GM19452 (cell line): Measurements from ENCODE around the gene C1QTNF5.
A peak's percentile ranks its signal among the peaks of the same experiment; 100 is the strongest.
"Not testable (repeated sequence)": the region's sequence is repeated elsewhere in the genome, so short reads cannot be mapped to it uniquely, and the experiment has no call there.

Experiments used
- ATAC-seq: cut with Tn5 transposase; IDR thresholded peaks from one replicate; pipeline ENCODE4 v1.9.1; 2021; ENCODE audit not compliant: unreplicated experiment

C1QTNF5 gene, protein sequence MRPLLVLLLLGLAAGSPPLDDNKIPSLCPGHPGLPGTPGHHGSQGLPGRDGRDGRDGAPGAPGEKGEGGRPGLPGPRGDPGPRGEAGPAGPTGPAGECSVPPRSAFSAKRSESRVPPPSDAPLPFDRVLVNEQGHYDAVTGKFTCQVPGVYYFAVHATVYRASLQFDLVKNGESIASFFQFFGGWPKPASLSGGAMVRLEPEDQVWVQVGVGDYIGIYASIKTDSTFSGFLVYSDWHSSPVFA

DNA sequence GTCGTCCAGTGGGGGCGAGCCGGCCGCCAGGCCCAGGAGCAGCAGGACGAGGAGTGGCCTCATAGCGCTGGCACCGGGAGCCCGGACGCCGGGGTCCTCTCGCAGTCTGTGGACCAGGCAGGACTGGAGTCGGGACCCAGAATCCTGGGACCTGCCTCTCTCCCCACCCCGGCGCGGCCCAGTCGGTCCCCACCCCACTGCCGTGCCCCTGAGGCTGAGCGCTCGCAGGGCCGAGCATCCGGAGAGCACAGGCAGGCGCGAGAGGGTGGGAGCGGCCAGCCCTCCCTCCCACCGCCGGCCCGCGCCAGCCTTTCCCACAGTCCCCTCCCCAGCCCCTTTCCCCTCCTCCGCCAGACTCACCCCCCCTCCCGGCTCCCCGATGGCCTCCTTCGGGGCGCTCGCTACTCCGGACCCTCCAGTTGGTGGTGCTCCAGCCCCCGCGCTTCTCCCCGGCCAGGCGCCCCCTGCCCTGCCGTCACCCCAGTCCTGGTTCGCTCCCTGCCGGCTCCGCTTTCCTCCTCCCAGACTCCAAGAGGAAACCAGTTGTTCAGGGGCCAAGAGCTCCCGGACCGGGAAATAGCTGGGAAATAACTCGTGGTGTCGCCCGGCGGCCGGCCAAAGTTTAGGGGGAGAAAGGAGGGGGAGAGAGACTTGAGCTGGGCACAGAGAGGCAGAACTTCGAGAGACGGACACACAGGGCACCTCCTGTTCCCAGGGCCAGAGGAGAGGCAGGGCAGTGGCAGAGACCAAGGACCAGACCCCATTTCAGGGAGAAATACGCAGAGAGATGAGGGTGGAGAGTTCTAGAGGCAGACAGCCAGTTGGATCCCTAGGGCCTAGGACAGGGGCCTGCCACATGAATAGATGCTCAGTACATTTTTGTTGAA, at the start of gene C1QTNF5:
Gene C1QTNF5, minus strand, starts transcription at position 549 of the 887 bp plus-strand sequence. Its CDS starts 486 bp downstream, at position 63.
- ATAC-seq = no peak

DNA sequence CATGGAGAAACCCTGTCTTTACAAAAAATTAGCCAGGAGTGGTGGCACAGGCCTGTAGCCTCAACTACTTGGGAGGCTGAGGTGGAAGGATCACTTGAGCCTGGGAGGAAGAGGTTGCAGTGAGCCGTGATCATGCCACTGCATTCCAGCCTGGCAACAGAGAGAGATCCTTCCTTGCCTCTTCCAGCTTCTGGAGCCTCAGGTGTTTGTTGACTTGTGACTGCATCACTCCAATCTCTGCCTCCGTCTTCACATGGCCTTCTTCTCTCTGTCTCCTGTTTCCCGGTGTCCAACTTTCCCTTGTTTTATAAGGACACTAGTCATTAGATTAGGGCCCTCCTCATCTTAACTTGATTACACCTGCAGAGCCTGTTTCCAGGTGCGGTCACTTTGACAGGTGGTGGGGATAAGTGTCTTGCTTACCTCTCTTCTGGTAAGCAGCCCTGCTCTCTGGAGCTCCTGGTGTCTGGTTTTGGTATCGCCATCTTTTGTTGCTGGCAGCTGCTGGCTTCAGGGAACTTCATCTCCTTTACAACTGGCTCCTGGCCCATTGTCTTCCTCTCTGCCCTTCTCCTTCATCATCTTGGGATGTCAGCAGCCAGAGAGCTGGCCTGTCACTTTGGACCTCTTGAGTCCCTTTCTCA, 49.0 kb upstream of the C1QTNF5 start:
- no peak for ATAC-seq

DNA sequence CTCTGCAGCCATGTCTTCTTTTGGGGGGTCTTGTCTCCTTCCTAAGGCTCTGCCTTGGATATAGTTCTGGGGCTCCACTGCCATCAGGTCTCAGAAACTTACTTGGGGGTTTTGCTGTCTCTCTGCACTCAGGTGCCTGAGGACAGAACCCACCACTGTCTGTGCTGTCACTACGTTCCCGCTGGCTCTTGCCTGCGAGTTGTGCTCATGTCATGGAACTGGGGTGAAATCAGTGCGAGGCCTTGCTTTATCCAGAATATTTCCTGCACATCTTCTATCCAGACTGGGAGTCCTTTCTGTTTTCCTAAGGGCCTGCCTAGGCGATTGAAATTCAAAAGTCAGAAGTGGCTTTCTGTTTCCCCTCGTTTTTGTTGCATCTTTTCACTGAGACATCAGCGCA, 47.4 kb upstream of the C1QTNF5 start:
- no peak for ATAC-seq

DNA sequence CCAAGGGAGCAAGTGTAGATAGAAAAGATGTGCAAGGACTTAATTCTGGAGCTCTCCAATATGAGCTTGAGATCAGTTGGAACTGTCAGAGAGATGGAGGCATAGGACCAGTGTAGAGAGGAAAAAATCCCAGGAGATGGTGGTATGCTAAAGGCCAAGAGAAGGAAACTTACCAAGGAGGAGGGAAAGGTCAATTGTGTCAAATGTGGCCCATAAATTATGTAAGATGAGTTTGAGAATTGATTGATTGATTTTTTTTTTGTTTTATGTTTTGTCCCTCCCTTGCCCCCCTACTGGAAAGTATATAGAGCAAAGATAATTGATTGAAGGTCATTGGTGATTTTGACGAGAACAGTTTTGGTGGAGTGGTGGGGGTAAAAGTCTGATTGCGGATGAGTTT, 43.6 kb upstream of the C1QTNF5 start:
- ATAC-seq = no peak

DNA sequence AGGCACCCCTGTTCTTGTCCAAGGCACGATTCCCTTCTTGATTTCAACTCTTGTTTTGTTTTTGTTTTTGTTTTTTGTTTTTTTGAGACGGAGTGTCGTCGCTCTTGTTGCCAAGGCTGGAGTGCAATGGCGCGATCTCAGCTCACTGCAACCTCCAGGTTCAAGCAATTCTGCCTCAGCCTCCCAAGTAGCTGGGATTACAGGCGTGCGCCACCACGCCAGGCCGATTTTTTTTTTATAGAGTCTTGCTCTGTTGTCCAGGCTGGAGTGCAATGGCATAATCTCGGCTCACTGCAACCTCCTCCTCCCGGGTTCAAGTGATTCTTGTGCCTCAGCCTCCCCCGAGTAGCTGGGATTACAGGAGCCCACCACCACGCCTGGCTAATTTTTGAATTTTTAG, 41.8 kb upstream of the C1QTNF5 start:
- not testable (repeated sequence) for ATAC-seq

DNA sequence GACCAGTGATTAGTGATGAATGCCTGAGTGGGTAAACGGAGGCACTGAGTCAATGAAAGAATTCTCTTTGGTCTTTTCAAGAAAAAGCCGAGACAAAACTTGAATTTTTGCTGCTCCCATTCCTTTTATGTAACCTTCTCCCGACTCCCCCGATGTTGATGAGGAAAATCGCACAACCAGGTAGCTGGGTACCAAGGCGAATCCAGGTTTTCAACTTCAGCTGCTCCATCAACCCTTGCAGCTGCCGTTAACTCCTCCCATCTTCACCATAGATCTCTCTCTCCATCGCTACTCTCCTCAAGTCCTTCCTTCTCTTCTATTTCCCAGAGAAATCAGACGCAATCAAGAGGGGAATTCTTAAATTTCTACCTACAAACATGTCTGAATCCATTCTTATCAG, 41.4 kb upstream of the C1QTNF5 start:
- no peak for ATAC-seq

DNA sequence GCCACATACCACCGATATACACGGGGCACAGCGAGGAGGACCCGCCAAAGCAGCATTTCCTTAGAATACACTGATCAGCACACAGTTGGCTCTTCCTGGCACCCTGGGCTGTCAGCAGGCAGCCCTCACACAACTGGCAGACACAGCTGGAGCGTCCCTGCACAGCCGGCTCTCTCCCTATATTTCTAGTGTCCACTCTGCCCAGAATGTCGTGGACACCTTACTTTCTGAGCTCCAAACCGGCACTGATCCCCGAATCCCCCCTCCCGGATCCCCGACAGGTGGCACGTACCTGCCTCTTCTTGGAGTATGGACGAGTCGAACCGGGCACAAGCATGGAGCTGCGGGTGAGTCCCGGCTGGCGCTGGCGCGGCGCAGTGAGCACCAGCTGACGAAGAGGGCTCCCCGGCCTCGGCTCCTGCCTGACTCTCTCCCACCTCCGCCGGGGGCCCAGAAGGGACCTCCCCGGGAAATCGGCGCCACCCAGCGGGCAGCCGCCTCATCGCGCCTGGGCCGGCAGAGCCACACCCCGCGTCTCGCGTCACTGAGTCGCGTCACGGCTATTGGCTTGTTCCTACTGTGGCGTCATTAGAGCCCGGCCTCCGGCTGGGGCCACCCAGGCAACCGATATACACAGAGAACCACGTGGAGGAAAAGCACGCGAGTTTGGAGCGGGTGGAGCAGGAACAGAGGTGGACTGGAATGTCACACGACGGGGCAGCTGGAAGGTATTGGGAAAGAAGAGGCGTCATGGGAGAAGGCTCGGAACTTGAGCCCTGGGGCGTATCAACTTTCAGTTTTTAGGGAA, 40.7 kb upstream of the C1QTNF5 start, which contains the start of gene USP2:
Gene USP2, minus strand, starts transcription at position 510 of the 808 bp plus-strand sequence. CDS start 8,210 bp downstream, outside the sequence.
- peak; percentile 99 for ATAC-seq

DNA sequence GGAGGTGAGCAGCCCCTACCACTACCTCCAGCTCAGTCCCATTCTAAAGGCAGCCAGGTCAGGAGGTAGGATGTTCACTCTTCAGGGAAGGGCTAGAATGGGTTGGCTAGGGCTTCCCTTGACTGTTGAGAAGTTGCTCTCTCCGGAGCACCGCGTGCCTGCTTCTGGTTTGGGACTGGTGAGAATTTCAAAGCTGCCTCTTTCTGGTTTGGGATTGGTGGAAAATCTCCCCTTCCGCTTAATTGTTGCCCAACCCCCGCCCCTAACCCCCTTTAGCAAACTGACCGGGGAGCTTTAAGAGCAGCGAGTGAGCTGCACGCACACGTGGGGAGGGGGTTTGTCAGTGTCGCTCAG, 40.1 kb upstream of the C1QTNF5 start:
- ATAC-seq = no peak

DNA sequence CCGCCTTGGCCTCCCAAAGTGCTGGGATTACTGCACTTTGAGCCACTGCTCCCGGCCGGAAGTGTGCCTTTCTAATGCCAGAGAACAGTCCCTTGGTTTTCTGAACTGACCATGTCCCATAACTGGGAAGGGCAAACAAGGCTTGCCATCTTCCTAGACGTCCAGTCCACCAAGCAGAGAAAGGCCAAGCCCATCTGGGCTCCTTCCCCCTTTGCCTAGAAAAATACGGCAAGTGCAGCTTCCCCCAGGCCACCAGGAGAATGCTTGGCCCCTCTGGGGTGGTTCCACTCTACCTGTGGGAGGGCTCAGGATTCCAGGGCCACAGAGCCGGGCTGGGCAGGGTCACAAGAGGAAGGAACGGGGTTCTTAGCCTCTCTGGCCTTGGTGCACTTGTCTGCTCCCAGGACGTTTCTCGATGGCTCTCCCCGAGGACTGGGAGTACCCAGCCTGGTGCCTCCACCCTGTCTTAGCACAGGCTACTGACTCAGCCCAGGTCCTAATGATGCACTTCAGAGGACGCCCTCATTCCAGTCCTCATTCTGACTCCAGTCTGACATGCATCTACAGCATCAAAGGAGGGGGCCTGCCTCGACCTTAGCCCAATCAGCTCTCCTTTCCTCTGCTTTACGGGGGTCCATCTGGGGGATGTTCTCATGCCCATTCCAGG, 39.6 kb upstream of the C1QTNF5 start:
- ATAC-seq = no peak

DNA sequence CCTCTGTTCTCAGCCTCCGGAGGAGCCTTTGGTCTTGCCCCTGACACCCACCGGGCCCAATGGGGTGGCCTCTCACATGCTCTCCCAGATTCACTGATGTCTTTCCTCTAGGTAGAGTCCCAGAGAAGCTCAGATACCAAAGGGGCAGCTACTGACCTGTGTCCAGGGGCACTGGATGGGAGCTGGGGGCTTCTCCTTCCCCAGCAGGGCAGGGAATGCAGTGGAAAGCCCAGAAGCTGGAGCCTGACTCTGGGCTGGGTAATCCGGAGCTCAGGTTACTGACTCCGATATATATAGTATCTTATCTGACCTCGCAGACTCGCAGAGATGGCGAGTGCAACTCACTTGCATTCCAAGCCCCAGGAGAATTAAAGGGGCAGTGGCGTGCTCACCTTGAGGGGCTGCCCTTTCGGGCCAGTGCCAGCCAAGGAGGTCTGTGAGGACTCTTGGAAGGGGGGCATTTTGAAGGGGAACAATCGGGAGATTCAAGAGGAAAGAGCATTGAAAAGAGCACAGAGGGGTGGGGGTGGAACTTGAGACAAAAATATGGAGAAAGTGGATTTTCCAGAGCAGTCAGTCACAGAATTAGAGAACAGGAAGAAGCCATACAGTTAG, 38.3 kb upstream of the C1QTNF5 start:
- no peak for ATAC-seq

DNA sequence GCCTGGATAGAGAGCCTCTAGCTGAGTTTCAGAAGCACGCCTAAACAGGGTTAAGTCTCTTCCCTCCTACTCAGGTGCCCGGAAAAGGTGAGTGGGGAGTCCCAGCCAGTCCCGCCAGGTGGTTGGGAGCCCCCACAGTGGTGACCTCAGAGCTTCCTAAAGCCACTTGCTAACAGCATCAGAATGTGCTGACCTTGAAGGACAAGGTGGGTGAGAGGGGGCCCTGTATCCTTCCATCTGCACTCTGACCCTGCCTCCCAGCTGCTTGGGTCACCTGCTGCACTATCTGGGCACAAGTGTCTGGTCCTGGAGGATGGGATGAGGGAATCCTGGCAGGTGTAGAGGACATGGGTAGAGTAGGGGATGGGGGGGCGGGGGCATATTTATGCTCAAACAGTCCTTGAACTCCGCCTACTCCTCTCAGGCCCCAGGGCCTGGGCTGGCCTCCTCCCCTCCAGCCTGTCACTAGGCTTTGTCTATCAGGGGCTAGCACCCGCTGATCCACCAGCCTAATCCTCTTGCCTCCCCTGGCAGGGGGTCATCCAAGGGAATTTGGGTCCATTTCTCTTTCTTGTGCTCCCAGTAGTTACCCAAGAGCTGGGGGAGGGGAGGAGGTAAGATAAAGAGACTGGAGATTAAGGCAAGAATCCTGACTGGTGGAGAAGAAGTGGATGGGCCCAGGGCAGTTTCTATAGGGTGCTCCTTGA, 37.4 kb upstream of the C1QTNF5 start:
- ATAC-seq = no peak

DNA sequence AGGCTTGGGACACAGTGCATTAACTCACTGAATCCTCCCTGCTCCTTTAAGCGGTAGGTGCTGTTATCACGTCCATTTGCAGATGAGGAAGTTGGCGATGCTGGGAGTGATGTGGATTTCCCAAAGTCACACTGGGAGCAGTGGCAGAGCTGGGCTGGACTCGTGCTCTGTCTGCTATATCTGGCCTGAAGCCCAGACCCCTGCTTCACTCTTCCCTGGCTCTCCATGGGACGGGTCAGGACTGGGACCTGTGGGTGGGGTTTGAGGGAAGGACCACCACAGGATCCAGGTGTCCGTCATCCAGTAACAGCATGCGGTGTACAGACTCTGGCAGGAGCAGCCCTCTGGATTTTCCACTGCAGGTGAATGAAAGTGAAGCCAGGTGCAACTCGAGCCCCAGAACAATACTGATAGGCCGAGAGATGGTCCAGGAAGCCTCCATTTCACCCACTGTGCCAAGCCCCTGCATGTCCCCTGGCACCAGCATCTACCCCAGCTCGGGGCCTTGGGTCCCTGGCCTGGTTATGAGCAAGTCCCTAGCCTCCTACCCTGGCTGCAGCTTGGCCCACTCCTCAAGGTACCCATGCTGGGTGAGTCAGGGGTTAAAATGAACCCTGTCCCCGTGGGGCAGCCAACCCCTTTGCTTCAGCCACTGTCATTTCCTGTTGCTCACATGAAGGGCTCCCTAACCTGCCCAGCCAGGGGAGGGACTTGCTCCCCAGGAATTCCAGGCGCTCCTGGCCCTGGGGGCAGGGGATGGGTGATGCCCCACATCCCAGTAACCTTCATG, 36.6 kb upstream of the C1QTNF5 start:
- ATAC-seq = no peak

DNA sequence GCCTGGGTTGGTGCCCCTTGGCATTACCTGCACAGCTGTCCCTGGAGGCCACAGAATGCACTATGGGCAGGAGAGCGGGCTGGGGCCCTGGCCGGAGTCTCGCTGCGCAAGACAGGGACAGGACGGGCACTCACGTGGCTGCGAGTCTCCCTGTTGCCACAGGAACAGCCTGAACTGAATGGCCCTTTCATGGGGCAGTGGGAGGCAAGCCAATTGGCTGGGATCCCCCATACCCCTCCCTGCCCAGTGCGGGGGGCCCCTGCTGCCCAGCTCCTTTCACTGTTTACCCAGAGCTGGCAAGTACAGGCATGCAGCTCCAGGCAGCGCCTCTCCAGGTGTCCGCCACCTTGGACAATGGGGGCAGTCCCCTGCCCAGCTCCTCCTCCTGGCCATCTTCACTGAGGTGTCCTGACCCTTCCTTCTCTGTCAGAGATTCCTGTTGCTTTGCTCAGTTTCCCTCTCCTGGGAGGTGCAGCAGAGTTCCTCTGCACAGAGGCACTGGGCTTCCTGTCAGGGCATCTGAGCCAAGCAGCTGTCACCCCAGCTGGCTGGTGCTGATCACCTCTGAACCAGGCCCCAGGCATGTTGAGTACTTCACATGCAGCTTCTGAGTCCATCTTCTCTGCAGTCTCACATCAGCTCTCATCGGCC, 35.6 kb upstream of the C1QTNF5 start:
- ATAC-seq = no peak

DNA sequence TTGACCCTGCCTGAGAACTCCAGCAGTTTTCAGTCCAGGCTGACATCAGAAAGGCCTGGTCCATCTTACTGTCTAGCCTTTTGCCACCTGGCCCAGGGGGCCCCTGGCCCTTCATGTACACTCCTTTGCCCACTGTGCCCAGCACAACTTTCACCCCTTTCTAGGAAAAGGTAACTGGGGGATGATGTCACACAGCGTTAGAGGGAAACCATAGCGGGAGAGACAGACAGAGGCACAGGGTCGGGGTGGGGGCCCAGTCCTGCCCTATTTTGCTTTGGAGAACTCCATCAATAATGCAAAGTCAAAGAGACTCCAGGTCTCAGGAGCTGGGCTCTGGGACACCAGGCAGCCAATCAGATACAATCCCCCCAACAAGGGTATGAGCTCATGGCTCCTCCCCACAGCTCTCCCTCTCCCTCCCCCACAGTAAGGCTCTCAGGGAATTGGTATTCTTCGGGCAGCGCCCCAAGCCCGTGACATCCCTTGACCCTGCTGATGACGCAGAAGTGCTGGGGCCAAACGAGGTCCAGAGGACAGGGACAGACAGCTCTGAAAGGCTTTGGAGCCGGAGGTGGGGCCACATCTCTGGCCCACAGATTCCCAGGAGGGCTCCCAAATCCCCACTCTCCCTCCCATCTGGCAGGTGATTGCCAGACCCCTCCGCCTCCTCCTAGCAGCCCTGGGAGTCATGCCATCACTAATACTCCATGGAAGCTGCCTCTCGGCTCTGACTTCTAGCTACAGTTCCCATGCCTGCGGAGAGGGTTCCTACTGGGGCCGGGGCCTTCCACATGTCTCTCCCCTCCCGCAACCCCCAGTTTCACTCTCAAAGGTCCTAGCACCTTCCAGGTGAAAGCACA, 34.9 kb upstream of the C1QTNF5 start:
- no peak for ATAC-seq

DNA sequence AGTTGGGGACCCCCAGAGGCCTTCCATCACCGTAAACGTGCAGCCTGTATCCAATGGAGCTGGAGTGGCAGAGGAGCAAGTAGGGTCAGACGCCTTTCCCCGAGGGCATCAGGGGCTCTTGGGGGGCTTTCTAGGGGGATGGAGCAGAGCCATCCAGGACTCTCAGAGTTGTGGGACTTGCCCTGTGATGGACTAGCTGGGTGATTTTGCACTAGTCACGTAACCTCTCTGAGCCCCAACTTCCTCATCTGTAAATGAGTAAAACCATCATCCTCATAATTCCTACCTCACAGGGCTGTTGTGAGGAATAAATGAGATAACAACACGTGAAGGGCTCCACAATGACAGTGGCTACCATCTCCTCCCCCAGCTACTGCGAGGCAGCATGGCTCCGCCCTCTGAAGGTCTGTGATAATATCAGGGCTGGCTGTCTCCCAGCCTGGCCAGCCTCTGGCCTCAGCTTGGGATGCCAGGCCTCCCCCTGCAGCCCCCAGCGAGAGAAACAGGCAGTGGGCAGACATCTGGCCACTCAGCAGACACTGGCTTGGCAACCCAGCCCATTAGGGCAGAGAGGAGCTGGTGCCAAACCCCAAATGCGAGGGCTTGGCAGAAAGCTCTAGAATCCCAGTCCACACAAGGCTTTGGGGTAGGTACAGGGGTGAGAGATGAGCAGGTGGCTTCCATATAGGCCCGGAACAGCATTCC, 34.1 kb upstream of the C1QTNF5 start:
- ATAC-seq = no peak

DNA sequence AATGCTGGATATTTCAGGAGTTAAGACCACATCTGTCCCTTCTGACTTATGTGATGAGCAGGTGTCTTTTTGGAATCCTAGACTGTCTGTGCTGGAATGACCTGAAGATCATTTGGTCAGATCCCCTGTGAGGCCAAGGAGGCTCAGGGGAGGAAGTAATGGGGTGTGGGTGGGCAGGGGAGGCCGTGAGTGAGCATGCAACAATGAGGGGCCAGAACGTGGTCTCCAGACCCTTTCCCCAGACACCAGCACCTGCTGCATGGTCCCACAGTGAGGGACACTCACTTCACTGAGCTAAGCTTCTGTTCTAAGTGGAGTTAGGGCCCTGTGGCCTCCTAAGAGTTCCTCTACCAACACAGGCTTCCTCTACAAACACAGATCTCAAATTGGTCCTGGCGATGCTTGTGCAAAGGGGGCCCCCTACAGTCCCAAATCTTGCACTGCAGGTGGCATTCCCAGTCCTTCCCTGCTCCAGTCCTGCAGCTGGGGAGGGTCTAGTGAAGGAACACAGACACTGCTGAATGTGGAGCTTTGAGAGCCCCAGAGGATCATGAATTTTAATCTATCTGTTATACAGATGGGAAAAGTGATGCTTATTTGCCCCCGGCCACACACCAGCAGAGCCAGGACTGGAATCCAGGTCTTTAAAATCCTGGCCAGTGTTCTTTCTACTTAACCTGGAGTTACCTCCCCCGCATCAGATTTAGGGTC, 33.4 kb upstream of the C1QTNF5 start:
- ATAC-seq = no peak
